NCI-H226 (cell line): ENCODE data around the gene DLL3.
A peak's percentile ranks its signal among the peaks of the same experiment; 100 is the strongest.

Experiments used
- DNase-seq: peaks from one replicate; pipeline ENCODE4 v3.0.0-alpha.2; 2015

DLL3 gene

DNA sequence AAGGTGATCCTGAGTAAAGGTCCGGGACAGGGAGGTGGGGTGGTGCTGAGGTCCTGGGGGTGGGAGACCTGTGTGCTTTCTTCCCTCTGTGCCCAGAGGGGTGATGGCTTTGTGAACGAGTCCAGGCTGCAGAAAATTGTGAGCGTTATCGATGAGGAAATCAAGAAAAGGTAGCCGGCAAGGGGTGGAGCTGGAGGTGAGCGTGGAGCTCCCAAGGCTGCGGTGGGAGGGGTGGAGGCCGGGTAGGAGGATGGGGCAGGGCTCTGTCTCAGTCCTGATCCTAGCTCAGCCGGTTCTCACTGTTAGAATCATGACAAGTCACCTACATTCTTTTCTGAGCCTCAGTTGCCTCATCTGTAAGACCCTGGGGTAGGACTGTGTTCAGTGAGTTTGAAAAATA lies 20.2 kb downstream of the DLL3 start:
- no peak for DNase-seq

DNA sequence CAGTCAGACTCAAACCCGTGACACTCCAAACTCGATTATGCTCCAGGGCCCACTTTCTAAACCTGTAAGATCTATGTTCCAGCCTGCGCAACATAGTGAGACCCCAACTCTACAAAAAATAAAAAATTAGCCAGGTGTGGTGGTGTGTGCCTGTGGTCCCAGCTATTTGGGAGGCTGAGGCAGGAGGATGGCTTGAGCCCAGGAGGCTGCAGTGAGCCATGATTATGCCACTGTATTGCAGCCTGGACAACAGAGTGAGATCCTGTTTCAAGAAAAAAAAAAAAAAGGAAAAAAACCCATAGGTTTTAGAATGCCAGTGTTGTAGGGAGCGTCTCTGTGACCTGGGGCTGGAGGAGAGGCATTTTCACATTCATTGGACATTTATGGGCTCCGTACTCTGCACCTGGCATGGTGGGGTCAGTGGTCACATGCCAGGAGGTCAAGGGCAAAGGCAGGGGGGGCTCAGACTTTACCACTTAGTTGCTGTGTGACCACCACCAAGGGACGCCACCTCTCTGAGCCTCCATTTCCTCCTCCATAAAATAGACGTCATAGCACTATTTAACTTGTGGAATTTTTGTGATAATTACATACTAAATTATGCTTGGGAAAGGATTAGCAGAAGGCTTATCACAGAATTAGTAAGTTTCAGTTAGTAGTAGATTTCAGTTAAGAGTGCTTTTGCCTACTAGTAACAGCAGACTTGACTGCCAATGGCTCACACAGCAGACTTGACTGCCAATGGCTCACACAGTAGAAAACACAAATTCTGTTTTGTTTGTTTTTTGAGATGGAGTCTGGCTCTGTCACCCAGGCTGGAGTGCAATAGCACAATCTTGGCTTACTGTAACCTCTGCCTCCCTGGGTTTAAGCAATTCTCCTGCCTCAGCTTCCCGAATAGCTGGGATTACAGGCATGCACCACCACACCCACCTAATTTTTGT lies 22.1 kb downstream of the DLL3 start:
- DNase-seq, result no peak

- no peak for DNase-seq
These were observed 25.7 kb downstream of the DLL3 start for GRCh38 chr19:39524495-39524894.

DNA sequence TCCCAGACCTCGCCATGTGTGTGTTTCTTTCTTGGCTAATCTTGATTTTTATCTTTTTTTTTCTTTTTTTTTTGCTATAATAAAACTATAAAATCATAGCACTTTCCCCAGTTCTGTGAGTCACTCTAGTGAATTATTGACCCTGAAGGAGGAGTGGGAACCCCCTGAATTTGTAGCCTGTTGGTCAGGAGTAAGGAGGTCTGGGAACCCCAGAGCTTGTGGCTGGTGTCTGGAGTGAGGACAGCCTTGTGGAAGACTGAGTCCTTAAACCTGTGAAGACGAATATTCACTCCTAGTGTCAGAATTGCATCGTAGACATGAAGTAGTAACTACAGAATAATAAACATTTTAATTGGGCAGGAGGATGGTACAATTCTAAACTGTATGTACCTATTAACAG lies 26.5 kb downstream of the DLL3 start:
- no peak for DNase-seq

- DNase-seq, result no peak
These were observed 33.1 kb downstream of the DLL3 start for GRCh38 chr19:39531834-39532232.

DNA sequence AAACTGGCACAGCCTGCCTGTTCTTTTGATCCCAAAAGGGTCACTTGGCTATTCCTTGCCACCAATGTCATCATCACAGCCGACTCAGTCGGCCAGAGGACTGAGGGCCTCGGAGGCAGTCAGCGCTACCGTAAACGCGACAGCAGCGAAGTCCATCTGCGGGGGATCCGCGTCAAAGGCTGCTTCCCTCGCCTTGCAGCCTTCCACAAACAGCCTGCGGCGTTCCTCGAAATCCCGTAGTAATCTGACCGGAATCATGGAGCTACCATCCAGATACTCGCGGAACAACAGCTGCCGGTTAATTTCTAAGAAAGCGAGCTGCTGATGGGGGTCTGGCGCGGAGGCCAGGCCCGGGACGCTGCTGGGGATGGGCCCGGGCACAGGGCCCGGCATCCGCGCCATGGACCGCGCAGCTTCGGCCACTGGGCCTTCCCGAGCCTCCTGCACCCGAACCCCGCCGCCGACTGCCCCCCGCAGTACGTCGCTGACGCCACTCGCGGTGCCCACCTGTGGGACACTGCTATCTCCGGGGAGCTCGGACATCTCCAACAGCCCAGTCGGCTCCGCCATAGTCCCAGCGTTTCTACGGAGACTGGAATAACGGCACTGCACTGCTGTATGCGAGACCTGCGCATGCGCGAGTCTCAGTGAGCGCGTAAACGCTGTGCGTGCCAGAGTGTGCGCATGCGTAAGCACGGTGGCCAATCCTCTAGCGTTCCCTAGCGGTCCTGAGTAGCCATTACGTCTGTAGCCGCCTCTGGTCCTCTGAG lies 33.7 kb downstream of the DLL3 start, which contains the start of gene EID2B:
EID2B (minus strand) TSS at position 620 of the 770 bp plus-strand sequence; CDS start at position 570, 50 bp downstream.
- peak; percentile 81 for DNase-seq

DNA sequence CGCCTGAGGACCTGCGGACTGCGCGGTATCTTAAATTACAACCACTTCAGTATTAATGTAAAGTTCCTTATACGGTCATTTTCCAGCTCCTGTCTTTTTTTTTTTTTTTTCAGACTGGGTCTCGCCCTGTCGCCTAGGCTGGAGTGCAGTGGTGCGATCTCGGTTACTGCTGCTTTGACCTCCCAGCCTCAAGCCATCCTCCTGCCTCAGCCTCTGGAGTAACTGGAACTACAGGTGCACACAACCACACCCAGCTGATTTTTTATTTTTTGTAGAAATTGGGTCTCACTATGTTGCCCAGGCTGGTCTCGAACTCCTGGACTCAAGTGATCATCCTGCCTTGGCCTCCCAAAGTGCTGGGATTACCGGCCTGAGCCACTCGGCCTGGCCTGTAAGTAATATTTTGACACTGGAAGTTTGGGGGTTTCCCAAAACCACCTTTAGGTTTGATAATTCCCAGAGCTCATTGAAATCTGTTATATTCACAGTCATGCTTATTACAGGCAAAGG lies 34.3 kb downstream of the DLL3 start:
- no peak for DNase-seq

- DNase-seq, result no peak
These were observed 35.0 kb downstream of the DLL3 start for GRCh38 chr19:39533791-39534190.

DNA sequence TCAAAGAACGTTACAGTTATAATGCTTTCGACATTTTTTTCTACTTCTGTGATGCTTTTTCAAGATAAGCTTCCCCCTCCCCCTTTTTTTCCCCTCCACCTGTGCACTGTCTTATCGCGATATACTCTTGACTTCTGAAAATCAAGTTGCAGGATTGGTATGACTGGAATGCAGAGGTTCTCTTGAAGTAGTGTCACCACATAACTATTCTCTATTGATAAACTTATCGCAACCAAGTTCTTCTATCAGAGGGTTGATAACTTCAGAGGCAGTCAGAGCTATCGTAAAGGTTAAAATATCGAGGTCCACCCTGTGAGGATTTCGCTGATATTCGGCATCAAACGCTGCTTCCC lies 40.4 kb downstream of the DLL3 start:
- DNase-seq, result peak; percentile 52

GRCh38 chr19:39539518-39540332 lies 41.0 kb downstream of the DLL3 start, which contains the start of gene EID2:
Gene EID2 (minus strand): TSS chr19:39540161. CDS start chr19:39540079, 82 bp downstream.
- peak; percentile 82 for DNase-seq

DNA sequence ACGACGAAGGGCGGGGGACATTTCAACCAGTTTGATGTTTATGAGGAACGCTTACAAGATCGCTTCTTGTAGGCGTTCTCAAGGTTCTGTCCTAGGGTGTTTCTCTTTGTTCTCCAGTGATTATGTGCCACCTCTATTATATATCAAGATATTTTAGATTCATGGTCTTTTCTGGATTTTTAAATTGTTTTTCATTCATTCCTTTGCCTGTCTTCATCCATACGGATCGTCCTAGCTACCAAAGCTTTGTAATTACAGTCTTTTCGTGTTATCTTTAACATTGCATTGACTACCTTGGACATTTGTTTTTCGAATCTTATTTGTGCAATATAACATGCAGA lies 41.6 kb downstream of the DLL3 start:
- DNase-seq, result no peak

- DNase-seq, result no peak
These were observed 43.5 kb downstream of the DLL3 start for GRCh38 chr19:39542206-39542605.

DNA sequence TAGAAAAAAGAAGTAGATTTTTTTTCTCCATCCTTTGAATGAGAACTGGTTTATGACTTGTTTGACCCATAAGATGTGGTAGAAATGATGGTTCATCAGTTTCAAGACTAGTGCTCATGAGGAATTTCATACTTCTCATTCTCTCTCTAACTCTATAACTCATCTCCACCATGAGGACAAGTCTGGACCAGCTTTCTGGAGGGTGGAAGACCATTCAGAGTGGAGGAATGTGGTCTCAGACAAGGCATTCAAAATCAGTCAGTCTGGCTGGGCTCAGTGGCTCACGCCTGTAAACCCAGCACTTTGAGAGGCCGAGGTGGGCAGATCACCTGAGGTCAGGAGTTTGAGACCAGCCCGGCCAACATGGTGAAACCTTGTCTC lies 44.7 kb downstream of the DLL3 start:
- DNase-seq, result no peak

DNA sequence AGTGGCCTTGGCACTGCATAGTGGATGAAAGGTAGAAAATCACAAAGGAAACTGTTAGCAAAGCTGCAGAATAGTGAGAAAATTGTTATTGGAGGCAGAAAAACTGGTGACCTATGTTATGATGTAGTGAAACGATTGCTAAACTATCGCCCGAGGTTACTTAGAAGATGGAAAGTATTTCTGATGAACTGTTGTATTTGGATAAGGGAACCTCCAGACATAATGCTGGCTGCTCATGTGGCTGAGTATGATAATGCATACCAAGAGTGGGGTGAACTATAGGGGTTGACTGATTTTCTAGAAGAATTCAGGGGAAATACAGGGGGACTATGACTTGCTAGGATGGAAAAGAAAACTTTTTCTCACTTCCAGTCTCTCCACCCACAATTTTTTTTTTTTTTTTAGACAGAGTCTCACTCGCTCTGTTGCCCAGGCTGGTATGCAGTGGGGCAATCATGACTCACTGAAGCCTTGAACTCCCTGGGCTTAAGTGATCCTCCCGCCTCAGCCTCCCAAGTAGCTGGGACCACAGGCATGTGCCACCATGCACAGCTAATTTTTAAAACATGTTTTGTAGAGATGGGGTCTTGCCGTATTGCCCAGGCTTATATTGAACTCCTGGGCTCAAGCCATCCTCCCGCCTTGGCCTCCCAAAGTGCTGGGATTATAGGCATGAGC lies 45.6 kb downstream of the DLL3 start:
- peak; percentile 59 for DNase-seq

DNA sequence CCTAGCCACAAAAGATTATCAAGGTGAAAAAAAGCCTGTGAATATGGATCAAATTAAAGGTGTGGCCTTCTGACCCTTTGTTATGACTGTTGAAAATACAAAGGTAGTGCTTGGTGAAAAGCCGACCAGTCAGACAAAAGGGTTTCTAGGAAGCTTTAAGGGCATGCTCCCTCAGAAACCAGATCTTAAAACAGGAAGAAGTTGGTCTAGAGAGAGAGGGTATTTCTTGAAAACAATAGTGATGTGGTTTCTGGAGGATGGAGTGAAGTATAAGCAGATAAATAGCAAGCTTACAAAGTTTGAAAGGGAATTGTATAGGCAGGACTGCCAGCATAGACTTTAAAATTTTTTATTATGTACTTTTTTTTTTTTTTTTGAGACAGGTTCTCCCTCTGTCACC lies 46.2 kb downstream of the DLL3 start:
- DNase-seq, result no peak

DNA sequence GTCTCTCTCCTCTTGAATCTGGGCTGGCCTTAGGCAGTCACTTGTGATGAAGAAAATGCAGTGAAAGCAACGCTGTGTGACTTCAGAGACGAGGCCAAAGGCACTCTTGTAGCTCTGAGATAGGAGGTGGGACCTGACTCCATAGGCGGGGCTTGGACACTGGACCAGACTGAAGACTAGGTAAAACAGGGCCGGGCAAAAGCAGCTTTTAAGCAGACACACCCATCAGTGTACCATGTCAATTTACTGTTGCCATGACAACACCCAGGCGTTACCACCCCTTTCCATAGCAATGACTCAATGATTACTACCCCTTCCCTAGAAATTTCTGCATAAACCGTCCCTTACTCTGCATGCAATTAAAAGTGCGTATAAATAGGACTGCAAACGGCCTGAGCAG lies 47.9 kb downstream of the DLL3 start:
- DNase-seq, result no peak

DNA sequence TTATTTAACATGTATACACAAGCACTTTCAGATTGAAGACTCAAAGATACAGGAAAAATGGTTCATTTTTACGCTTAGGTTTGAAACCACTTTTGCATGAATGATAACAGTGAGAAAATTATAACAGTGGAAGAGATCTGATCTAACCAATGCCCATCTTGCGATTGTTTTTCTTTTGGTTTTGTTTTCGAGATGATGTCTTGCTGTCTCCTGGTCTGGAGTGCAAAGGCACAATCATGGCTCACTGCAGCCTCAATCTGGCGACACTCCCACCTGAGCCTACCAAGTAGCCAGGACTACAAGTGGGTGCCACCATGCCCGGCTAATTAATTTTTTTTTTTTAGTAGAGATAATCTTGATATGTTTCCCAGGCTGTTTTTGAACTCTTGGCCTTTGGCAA lies 51.5 kb downstream of the DLL3 start:
- no peak for DNase-seq

- no peak for DNase-seq
These were observed 54.4 kb downstream of the DLL3 start for GRCh38 chr19:39553082-39553652.

GRCh38 chr19:39554701-39555311 lies 56.1 kb downstream of the DLL3 start:
- DNase-seq, result no peak

DNA sequence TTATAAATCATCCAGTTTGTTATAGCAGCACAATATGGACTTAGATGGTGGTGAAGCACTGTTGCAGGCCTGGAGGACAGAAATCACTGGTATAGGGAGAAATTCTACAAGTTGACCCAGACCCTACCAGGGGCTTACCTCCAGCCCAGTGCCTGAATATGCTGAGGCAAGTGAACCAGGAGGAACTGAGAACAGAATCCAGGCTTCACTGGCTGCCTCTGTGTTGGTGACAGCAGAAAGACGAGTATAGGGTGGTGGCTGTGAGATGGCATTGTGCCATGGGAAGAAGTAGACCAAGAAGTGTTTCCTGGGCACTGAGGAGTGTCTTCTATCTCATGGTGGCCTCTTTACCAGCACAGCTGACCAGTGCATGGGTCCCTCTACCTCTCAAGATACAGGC lies 57.1 kb downstream of the DLL3 start:
- no peak for DNase-seq
